ENCODE results near the gene DYRK3.

DNA sequence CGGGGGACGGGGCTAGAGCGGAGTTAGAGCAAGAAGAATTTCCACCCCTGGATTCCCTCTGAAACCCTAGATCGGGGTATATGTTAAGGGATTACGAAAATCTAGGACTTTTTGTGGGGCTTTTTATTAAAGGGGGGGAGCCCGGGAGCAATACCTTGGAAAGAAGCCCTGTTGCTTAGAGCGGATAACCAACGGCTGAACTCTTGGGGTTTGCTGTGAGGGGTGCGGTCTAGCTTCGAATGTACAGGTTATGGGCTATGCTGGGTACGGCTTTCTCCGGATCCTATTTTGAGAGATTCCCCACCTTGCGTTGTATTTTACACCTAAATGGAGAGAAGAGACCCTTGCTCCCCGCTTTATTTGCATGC lies 626 bp downstream of the DYRK3 start:
- no peak for TF ChIP-seq EZH2 (IDR thresholded peaks at IDR 0.05; ENCODE audit: borderline replicate concordance, low read depth, low read length, severe bottlenecking)
- TF ChIP-seq, protein P1, sequence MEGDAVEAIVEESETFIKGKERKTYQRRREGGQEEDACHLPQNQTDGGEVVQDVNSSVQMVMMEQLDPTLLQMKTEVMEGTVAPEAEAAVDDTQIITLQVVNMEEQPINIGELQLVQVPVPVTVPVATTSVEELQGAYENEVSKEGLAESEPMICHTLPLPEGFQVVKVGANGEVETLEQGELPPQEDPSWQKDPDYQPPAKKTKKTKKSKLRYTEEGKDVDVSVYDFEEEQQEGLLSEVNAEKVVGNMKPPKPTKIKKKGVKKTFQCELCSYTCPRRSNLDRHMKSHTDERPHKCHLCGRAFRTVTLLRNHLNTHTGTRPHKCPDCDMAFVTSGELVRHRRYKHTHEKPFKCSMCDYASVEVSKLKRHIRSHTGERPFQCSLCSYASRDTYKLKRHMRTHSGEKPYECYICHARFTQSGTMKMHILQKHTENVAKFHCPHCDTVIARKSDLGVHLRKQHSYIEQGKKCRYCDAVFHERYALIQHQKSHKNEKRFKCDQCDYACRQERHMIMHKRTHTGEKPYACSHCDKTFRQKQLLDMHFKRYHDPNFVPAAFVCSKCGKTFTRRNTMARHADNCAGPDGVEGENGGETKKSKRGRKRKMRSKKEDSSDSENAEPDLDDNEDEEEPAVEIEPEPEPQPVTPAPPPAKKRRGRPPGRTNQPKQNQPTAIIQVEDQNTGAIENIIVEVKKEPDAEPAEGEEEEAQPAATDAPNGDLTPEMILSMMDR (IDR thresholded peaks at IDR 0.05; ENCODE audit: borderline replicate concordance, extremely low read depth, low read length, poor library complexity, severe bottlenecking) = no peak

All from DND-41 (cell line).